ENCODE results near the gene KCNG2.

The KCNG2 gene

GRCh38 chr18:79786304-79786703 lies 11.4 kb upstream of the KCNG2 start:
- DNase-seq = no peak

- no peak for DNase-seq
Measured at GRCh38 chr18:79786786-79787526, 10.8 kb upstream of the KCNG2 start.

GRCh38 chr18:79787527-79787864 lies 10.2 kb upstream of the KCNG2 start:
- no peak for DNase-seq

GRCh38 chr18:79787865-79788733 lies 9.6 kb upstream of the KCNG2 start:
- DNase-seq = no peak

GRCh38 chr18:79788734-79789085 lies 9.0 kb upstream of the KCNG2 start:
- DNase-seq = no peak

GRCh38 chr18:79789091-79789891 lies 8.4 kb upstream of the KCNG2 start:
- DNase-seq = no peak

GRCh38 chr18:79789901-79790890 lies 7.5 kb upstream of the KCNG2 start:
- DNase-seq = peak; percentile 75

GRCh38 chr18:79790996-79791972 lies 6.5 kb upstream of the KCNG2 start:
- no peak for DNase-seq

- no peak for DNase-seq
Measured at GRCh38 chr18:79792096-79792987, 5.4 kb upstream of the KCNG2 start.

- DNase-seq = no peak
Measured at GRCh38 chr18:79792988-79793355, 4.8 kb upstream of the KCNG2 start.

- no peak for DNase-seq
Measured at GRCh38 chr18:79794846-79795245, 2.9 kb upstream of the KCNG2 start.

- DNase-seq = no peak
Measured at GRCh38 chr18:79795446-79795845, 2.3 kb upstream of the KCNG2 start.

GRCh38 chr18:79796016-79796415 lies 1.7 kb upstream of the KCNG2 start:
- no peak for DNase-seq

- peak; percentile 22 for DNase-seq
Measured at GRCh38 chr18:79796531-79797405, 970 bp upstream of the KCNG2 start.

- no peak for DNase-seq
Measured at GRCh38 chr18:79798346-79798998, 734 bp downstream of the KCNG2 start.

GRCh38 chr18:79798999-79799370 lies 1.2 kb downstream of the KCNG2 start:
- no peak for DNase-seq

- no peak for DNase-seq
Measured at GRCh38 chr18:79799619-79800370, 2.1 kb downstream of the KCNG2 start.

Measured in NCI-H1436 (cell line).